HG03064 (cell line): Measurements from ENCODE around the gene UBE2H.
"Not testable (repeated sequence)": the region's sequence is repeated elsewhere in the genome, so short reads cannot be mapped to it uniquely, and the experiment has no call there.

Experiments used
- ATAC-seq: cut with Tn5 transposase; IDR thresholded peaks from one replicate; pipeline ENCODE4 v1.9.1; 2021; ENCODE audit warnings: low read depth; ENCODE audit not compliant: unreplicated experiment

Gene UBE2H

DNA sequence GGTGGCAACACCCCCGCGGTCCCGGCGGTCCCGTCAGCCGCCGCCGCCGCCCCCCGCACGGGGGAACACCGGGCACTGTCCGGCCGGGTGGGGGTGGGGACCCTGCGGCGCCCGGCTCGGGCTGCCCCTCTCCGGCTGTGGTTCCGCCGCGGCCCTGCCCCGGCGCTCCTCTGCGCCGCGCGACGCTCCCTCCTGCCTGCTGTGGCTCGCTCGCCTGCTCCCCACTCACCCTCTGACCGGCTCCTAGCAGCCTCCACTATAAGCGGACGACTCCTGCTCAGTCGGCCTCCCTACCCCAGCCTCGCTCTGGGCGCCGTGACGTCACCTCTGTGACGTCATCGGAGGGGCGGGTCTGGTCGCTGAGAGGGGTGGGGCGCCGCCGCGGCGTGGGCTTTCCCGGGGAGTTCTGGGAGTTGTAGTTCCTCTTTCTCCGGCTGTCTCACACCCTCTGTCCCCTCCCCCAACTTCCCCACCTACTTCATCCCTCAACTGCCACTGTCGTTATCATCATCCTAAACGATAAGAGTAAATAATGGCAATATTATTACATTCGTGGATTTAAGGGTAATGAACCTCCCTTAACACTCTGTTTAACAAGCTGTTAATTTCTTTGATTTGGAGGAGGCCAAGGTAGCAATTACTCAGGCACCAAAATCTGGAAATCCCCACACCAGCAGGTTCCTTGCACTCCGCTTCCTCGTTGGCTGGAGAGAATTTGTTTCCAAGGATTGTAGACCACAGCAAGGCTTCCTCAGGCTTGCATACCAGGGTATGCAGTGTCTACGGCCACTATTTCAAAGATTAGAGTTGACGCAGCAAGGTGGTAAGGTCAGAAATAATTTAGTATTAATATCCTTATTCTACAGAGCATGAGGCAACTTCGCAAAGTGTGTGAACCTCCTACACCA lies at the start of gene UBE2H:
TSS of gene UBE2H (minus strand) at position 308 of the 908 bp plus-strand sequence. CDS start 405 bp downstream, outside the sequence.
- ATAC-seq = peak; percentile 62

DNA sequence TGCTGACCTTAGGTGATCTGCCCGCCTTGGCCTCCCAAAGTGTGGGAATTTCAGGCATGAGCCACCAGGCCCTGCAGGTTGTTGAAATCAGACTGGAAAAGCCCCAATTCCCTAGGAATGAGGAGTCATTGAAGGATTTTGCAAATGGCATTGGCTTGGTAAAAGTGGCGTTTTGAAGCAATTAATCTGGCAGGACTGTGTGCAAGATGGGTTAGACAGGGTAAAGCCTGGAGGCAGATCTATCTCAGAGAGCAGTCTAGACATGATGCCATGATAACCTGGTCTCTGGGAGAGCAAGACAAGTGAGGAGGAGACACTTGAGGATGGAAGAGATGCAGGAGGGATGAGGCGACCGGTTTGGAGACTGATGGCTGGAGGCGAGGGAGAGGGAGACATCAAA lies 45.7 kb upstream of the UBE2H start:
- no peak for ATAC-seq

DNA sequence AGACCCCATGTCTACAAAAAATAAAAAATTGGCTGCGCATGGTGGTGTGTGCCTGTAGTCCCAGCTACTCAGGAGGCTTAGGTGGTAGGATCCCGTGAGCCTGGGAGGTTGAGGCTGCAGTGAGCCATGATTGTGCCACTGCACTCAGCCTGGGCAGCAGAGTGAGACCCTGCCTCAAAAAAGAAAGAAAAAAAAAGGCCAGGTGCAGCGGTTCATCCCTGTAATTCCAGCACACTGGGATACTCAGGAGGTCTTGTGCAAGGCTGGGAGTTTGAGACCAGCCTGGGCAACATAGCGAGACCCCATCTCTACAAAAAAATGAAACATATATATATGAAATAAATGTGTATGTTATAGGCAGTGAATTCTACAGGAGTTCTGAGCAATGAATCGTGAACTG lies 44.5 kb upstream of the UBE2H start:
- ATAC-seq = no peak

DNA sequence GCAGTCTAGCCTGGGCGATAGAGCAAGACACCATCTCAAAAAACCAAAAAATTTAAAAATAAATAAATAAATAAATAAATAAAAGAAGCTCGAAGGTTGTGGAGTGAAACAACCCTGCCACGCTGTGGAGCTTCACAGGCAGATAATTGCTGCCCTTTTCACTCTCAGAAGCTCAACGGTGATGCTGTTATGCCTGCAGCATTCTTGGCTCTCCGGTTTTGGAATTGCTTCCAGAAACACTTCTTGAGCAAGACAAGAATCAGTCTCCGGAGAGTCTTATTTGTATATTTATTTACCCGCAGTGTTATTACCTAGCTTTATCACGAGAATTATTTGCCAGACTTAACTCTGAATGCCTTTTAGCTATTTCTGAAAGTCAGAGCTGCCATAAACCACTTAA lies 40.5 kb upstream of the UBE2H start:
- no peak for ATAC-seq

DNA sequence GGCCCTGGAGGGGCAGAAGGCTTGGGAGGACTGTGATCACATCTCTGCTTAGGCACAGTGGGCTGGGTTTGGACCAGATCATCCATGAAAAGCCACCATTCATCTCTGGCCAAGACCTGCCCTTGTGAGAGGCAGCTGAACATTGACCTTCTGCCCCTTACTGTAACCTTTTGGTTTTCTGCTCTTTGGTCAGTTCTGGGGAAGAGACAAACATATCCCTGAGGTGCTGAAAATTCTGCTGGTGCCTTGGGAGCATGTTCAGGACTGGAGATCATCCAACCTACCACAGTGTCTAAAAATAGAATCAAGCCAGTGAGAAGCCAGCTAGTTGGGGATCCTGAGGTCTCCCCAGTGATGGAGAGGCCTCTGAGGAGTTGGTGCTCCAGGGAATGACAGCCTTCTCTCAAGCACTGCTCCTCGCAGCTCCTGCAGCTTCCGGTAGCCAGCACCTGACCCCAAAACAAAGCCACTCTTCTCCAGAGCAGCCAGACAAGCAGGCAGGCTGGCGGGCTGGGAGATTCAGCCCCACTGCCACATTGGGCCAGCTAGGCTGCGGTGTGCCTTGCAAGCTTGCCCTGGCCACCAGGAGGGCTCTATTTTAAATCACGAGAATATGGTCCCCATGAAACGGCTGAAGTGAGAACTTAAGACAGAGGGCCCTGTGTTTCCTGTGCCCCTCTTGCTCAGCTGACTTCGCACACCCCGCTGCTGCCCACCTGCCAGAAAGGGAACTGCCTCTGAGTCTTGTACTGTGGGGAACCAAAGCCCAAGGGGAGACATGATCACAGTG lies 37.8 kb upstream of the UBE2H start:
- no peak for ATAC-seq

DNA sequence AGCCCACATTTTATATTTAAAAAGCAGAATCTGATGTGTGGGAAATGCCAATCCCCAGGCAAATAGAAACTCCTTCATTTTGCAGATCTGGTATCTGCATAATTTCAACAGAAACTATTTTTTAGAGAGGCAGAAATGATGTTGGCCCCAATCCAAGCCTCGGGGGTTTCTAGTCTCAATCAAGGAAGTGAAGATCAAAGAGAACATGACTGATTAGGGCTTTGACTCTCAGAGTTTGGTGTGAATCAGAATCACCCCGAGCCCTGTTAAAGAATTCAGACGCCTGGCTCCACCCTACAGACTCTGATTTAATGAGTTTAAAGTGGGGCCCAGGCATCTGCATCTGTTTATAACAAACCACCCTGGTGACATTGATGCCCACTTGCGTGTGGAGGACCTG lies 36.7 kb upstream of the UBE2H start:
- no peak for ATAC-seq

DNA sequence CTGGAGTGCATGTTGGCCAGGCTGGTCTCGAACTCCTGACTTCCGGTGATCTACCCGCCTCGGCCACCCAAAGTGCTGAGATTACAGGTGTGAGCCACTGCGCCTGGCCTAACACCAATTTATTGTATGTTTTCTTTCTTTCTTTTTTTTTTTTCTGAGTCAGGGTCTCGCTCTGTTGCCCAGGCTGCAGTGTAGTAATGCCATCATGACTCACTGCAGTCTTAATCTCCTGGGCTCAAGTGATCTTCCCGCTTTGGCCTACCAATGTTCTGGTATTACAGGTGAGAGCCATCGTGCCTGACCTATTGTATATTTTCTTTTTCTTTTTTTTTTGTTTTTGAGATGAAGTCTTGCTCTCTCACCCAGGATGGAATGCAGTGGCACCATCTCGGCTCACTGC lies 33.8 kb upstream of the UBE2H start:
- ATAC-seq = no peak

DNA sequence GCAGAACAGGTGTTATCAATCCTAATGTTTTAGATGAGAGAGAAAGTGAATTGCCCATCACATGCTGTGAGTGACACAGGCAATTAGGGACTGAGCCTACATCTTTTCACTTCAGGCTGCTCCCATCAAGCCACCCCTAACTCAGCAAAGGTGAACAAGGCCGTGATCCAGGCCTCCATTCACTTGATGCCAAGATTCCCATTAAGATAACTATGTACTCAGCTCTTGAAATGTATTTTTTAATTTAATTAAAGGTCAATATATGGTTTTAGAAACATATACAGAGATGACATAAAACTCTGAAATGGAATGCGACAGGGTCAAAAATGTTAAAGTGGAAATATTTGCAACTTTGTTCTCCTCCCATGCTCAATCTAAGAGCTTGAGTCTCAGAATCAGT lies 27.9 kb upstream of the UBE2H start:
- ATAC-seq = no peak

DNA sequence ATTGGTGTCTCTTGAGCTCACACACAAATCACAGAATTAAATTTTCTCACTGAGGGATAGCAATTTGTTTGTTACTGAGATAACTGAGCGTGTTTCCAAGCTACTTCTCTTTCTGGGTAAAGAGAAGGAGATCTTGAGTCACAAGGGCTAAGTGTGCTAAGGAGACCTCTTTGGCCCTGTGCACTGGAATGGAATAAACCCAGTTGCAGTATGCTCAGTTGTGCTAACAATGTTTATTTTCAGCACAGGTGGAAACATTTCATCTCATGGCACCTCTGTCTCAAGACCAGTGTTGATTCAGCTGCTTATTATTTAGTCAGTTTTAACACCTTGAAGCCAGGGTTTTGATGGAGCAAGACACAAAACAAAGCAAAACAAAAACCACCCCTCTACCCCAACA lies 22.5 kb upstream of the UBE2H start:
- ATAC-seq = no peak

DNA sequence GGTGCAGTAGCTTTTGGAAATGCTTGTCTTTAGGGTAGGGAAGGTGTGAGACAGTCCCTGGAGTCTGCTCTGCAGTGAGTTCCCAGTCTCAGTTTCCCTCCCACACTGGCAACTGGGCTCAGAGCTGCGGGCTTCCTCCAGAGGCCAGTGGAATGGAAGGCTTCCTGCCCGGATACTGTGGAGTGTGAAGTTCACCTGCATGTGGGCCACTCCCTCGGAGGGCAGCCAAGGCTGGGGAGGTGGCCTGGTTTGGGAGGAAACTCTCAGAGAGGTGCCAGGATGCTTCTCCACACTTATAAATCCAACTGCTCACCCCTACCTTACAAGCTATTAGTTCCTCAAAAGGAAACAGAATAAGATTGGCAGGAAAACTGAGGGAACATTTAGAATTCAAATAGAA lies 18.1 kb upstream of the UBE2H start:
- no peak for ATAC-seq

DNA sequence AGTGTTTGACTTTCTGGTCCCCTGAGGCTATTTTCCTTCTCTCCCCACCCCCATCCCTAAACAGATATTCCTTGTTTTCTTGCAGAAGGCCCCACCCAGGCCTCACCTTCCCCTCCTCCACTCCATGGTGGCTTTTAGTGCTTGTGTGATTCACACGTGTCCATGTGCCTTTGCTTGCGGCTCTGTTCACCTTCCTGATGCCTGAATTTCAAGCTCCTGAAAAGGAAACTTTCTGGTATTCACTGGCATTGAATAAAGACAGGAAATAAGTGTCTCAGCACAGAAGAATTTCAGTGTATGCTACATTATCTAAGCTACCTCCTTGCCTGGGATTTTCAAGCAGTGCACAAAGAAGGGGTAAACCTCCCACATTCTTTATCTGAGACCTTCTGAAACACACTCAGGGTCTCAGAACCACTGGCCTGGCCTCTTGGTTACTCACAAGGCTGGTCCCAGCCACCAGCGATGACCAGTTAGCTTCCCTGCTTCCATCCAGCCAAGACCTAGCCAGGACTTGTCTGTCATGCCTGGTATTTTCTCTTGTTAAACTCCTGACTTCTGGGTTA lies 17.2 kb upstream of the UBE2H start:
- ATAC-seq = no peak

DNA sequence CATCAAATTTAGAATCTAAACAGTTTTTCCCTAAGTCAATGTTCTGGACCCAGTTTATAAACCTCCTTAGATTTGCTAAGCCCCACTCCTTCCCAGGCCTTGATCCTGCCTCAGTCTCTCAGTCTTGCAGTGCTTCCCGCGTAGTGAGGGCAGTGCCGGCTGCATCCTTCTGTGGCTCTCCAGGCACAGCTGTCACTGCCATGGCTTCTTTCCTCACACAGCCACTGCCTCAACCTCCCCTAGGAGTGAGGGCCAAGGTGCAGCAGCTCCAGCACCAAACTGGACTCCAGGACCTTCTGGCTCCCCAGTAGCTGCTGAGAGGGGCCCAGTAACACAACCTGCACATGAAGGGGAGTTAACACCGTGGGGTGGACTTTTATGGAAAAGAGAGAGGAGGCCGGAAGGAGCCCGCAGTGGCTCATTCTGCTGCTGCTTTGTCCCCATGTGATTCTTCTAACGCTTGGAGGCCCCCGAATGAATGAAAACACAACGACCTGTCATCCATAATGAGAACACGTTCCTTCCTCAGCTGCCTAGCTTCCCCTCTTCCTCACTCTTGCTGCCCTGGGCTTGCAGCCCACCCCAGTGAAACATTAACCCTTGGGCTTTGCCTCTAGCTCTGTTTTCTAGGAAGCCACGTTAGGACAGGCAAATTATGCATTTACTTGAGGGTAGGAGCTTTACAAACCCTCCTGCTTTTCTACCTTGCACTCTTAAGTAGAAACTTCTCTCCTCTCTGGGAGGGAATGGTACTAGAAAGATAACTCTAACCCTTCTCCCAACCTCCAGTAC lies 16.0 kb upstream of the UBE2H start:
- ATAC-seq = no peak

DNA sequence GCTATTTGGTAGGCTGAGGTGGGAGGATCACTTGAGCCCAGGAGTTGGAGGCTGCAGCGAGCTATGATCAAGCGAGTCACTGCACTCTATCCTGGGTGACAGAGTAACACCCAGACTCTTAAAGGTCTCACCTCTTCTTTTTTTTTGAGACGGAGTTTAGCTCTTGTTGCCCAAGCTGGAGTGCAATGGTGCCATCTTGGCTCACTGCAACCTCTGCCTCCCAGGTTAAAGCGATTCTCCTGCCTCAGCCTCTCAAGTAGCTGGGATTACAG lies 7.4 kb upstream of the UBE2H start:
- not testable (repeated sequence) for ATAC-seq

DNA sequence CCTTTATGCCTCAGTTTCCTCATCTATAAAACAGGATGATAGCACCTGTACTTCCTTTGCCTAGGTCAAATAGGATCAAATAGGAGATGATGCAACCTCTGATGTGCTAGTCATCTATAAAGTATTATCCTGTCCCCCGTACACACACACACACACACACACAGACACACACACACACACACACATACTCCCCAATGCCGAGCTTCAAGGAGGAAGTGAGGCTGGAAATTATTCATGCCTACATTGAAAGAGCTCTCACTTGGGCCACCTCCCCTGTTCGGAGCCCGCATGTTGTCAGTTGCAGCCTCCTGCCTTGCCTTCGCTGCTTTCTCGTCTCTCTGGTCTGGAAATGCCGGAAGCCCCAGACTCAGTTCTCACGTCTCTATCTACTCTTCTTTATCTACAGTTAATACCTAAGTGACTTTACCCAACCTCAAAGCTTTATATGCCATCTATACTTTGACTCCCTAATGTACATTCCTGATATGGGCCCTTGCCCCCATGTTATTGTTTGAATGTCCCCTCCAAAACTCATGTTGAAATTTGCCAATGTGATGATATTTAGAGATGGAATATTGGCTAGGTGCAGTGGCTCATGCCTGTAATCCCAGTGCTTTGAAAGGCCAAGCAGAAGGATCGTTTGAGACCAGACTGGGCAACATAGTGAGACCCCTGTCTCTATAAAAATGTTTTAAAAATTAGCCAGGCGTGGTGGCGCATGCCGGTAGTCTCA lies 6.9 kb upstream of the UBE2H start:
- ATAC-seq = no peak

DNA sequence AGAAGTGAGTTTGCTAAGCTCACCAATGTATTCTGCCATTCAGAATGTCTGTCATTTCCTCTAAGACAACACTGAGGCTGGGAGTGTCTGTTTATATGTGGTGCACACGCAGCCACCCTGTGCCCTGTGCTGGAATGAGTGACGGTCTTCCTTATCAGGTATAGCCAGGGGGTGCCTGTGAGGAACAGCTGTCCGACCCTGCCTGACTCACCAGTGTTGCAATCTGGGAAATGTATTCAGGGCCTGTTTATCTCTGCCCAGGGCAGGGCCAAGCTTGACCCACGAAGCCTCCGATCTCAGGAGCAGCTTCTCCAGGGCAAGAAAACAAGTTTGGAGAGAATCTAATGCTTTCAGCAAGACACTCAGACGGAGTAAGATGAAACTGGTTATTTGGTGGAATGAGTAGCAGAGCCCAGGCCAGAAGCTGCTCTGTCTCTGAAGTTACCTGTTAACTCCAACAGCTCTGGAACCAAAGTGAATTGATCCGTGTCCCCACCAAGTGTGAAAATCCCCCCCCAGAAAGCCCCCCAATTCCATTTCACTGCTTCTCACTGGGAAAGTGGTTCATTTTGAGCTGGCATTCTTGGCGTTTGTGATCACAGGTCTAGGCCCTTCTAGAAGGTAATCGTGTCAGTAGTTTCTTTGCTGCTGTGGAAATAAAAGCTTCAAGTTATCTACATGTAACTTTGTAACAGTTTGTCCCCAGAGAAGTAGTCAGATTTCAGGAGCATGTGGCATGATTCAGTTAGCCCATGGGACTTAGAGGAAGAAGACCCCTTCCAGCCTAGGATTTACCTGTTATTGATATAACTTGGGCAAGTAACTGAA lies 6.1 kb upstream of the UBE2H start:
- ATAC-seq = no peak

DNA sequence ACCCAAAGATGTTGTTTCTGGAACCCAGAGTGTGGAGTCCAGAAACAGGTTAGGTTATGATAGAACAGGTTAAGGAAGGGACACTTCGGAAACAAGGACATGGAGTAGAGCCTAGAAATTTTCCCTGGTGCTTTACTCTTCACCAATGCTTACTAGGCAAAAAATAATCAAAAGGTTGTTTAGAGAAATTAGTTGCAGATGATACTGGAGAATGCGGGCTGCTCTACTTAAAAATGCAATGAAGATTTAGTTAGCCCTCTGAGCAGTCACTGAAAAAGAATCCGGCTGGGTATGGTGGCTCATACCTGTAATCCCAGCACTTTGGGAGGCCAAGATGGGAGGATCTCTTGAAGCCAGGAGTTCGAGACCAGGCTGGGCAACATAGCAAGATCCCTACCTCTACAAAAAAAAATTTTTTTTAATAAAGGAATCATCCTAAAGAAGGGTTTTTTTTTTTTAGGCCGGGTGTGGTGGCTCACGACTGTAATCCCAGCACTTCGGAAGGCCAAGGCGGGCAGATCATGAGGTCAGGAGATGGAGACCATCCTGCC lies 3.3 kb upstream of the UBE2H start:
- ATAC-seq = no peak

DNA sequence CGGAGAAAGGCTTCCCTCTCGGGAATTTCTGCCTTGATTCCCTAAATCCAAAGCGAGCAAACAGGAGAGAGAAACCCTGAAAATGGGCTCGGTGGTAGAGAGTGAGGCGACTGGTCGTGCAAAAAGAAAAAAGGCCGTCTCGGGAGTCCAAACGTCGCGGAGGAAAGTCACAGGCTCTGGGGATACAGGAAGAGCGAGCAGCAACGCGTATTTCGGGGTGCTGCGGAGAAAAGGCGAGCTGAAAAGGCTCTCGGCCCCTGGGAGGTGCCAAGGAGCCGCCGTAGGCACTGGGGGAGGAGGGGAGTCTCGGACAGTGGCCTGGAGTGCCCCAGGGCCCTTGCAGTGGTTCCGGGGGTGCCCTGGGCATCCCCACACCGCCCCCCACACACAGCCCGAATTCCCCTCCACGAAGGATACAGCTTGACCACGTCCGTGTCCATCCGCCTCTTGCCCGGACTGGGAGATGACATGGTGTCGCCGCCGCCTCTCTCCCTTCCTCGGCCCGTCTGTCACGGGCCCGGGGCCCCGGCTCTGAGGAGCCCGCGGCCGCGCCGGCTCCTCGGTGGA lies 591 bp downstream of the UBE2H start:
- ATAC-seq = peak; percentile 21

DNA sequence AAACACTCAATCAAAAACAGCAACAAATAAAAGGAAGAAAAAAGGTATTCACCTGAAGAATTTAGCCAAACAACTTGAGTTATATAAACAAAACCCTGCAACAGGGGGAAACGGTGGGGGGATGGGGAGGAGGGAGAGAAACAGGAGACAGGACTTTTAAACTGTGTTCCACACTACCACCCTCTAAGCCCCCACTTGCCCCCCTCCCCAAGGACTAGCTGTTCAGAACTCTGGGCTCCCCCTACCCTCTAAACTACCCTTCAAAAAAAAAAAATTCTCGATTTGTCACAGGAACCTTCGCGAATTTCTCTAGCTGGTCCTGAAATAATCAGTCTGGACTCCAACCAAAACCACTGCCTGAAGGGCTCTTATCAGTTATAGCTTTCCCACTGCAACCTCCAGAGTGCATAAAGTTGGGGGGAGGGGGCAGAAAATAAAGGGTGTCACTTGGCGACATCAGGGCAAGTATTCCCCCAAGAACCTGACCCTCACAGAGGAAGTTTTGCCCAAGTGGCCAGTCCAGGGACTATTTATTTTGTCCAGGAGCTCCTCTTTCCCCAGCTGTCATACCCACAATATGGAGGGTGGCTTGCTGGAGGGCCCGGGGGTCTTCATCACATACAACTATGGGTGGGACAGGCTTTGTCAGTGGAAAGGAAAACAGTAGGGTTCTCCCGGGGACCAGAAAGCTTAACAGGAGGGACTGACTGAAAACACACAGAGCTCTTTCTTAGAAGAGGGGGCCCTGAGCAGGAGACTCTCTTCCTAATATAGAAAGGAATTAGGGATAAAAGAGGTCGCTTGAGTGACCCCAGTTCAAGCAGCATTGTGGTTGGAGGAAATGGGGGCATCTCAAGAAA lies 1.3 kb downstream of the UBE2H start:
- ATAC-seq = no peak
